ENCODE measurements around the gene UNC13B.

- no peak for TF ChIP-seq CTCF (IDR thresholded peaks at IDR 0.05)
- TF ChIP-seq POLR2A (IDR thresholded peaks at IDR 0.05): no peak
Measured at GRCh38 chr9:35295369-35296036, 133.7 kb downstream of the UNC13B start.
